DMS 273 (cell line): Measurements from ENCODE around the gene DBH.

Experiments
- DNase-seq: peaks from one replicate; lab custom pipeline; 2025; ENCODE audit not compliant: unreplicated experiment; lab: John Stamatoyannopoulos, UW

Gene DBH

GRCh38 chr9:133642708-133643361 lies 6.7 kb downstream of the DBH start:
- DNase-seq = no peak

GRCh38 chr9:133643362-133643755 lies 7.2 kb downstream of the DBH start:
- DNase-seq = no peak

GRCh38 chr9:133643978-133644760 lies 8.0 kb downstream of the DBH start:
- DNase-seq = no peak

- DNase-seq = no peak
Measured at GRCh38 chr9:133645021-133645765, 9.0 kb downstream of the DBH start.

- DNase-seq = no peak
Measured at GRCh38 chr9:133647148-133647547, 11.0 kb downstream of the DBH start.

GRCh38 chr9:133647765-133648469 lies 11.8 kb downstream of the DBH start:
- DNase-seq = no peak

GRCh38 chr9:133649194-133649593 lies 13.0 kb downstream of the DBH start:
- no peak for DNase-seq

- DNase-seq = no peak
Measured at GRCh38 chr9:133650026-133650425, 13.9 kb downstream of the DBH start.

GRCh38 chr9:133653638-133654037 lies 17.5 kb downstream of the DBH start:
- DNase-seq = no peak

GRCh38 chr9:133654736-133655657 lies 18.8 kb downstream of the DBH start:
- no peak for DNase-seq

- no peak for DNase-seq
Measured at GRCh38 chr9:133655701-133656100, 19.5 kb downstream of the DBH start.

- DNase-seq = no peak
Measured at GRCh38 chr9:133656211-133657119, 20.3 kb downstream of the DBH start.

- no peak for DNase-seq
Measured at GRCh38 chr9:133657120-133657661, 21.0 kb downstream of the DBH start.

- DNase-seq = peak; percentile 64
Measured at GRCh38 chr9:133658442-133659431, 22.6 kb downstream of the DBH start.

GRCh38 chr9:133659516-133659915 lies 23.4 kb downstream of the DBH start:
- DNase-seq = no peak

GRCh38 chr9:133661846-133662540 lies 25.8 kb downstream of the DBH start:
- DNase-seq = no peak
